Erythroblast (primary cell): ENCODE measurements around the gene ARV1.

Experiments used
- GATA1 ChIP-seq: IDR thresholded peaks from 2 replicates; pipeline ENCODE4 v1.6.1; 2011; ENCODE audit warnings: low read depth, mild to moderate bottlenecking, control low read depth, low read length, moderate library complexity
- POLR2A ChIP-seq: IDR thresholded peaks from 2 replicates; pipeline ENCODE4 v1.6.1; 2011; ENCODE audit warnings: mild to moderate bottlenecking, low read length

DNA sequence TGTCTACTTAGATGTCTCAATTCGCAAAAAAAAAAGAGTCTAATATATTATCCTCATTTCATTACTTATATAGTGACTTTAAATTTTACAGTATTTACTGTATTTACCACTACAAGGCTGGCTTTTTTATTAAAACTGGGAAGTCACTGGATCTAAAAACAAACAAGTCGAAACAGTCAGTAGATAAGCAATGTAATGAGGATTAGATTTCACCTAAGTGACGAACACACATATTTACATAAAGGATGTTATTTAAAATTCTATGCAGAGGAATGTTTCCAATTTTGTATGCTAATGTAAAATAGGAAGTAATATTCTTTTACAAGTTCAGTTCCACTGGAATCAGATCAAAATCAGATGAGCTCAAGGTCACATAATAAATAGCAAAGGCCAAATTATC, 28.5 kb upstream of the ARV1 start:
- TF ChIP-seq POLR2A (no peak), GATA1 (no peak)
